ENCODE results near the gene JAZF1. TPM values are rescaled to one million over a fixed set of nuclear protein-coding genes. Genes with fewer than 3 reads are reported as not detected.

Gene JAZF1
- total and polyA plus RNA-seq, 2 experiments from 2014 or later: 13.8 to 19.6 TPM

GRCh38 chr7:28133872-28134271, 46.7 kb downstream of the JAZF1 start:
- H3F3A ChIP-seq (ENCODE audit: insufficient read depth): no peaks in the 10 kb centered on the region
- no peak overlapping the region for H3K4me3 ChIP-seq
- no peak for DNase-seq
- H3K4me1 ChIP-seq (ENCODE audit: insufficient read depth): peaks cover 21% of the 10 kb centered on the region
- no peaks in the 10 kb centered on the region for H3K9me2 ChIP-seq (ENCODE audit: insufficient read depth)
- H3K79me2 ChIP-seq (ENCODE audit: insufficient read depth): peaks cover 57% of the 10 kb centered on the region
- H3K27ac ChIP-seq: no peak overlapping the region
- H4K20me1 ChIP-seq (ENCODE audit: insufficient read depth): 0 out of 2 replicates have a peak, but pooled peaks cover 4% of the 10 kb centered on the region
- in situ Hi-C loops (cut with MboI): no loop called here
- no peaks in the 10 kb centered on the region for H3K9me3 ChIP-seq (ENCODE audit: low read depth)
- TF ChIP-seq EZH2phosphoT487 (IDR thresholded peaks at IDR 0.05; ENCODE audit: insufficient read depth, low read depth) (no peak), EZH2 (IDR thresholded peaks at IDR 0.05; ENCODE audit: insufficient read depth, poor library complexity, severe bottlenecking) (no peak)
- H3K36me3 ChIP-seq (ENCODE audit: low read depth): no peaks in the 10 kb centered on the region
- H3K27me3 ChIP-seq (replicated peaks; ENCODE audit: insufficient read depth): no peaks in the 10 kb centered on the region
- H2AFZ ChIP-seq: no peak overlapping the region
- H3K4me2 ChIP-seq (ENCODE audit: unreplicated experiment): no peak overlapping the region
- 96 to 100% methylated on average over 1 of the region's 1 CpG for WGBS, 2 experiments (ENCODE audit: low coverage in 1 of 2, low lambda C conversion rate in 2 of 2, missing lambda C conversion rate in 2 of 2)
- no peak overlapping the region for H3K9ac ChIP-seq

GRCh38 chr7:28132959-28133870, 47.4 kb downstream of the JAZF1 start:
- Histone ChIP-seq H3K4me2 (ENCODE audit: unreplicated experiment) (peak overlapping the region; percentile 13), H3K27me3 (replicated peaks; ENCODE audit: insufficient read depth) (no peaks in the 10 kb centered on the region)
- no peak for TF ChIP-seq EZH2phosphoT487 (IDR thresholded peaks at IDR 0.05; ENCODE audit: insufficient read depth, low read depth)
- no peak for TF ChIP-seq EZH2 (IDR thresholded peaks at IDR 0.05; ENCODE audit: insufficient read depth, poor library complexity, severe bottlenecking)

GRCh38 chr7:28130277-28130676, 50.3 kb downstream of the JAZF1 start:
- in situ Hi-C loops (cut with MboI): no loop called here
- TF ChIP-seq EZH2phosphoT487 (IDR thresholded peaks at IDR 0.05; ENCODE audit: insufficient read depth, low read depth) (no peak), EZH2 (IDR thresholded peaks at IDR 0.05; ENCODE audit: insufficient read depth, poor library complexity, severe bottlenecking) (no peak)
- Histone ChIP-seq H3K9ac (no peak overlapping the region), H3K9me2 (ENCODE audit: insufficient read depth) (no peaks in the 10 kb centered on the region), H3K4me3 (no peak overlapping the region), H3K79me2 (ENCODE audit: insufficient read depth) (peaks cover 70% of the 10 kb centered on the region), H3K4me1 (ENCODE audit: insufficient read depth) (peaks cover 41% of the 10 kb centered on the region), H3K27ac (no peak overlapping the region), H2AFZ (no peak overlapping the region), H3K4me2 (ENCODE audit: unreplicated experiment) (no peak overlapping the region), H3F3A (ENCODE audit: insufficient read depth) (no peaks in the 10 kb centered on the region), H4K20me1 (ENCODE audit: insufficient read depth) (0 out of 2 replicates have a peak, but pooled peaks cover 4% of the 10 kb centered on the region), H3K27me3 (replicated peaks; ENCODE audit: insufficient read depth) (no peaks in the 10 kb centered on the region), H3K9me3 (ENCODE audit: low read depth) (no peaks in the 10 kb centered on the region), H3K36me3 (ENCODE audit: low read depth) (no peaks in the 10 kb centered on the region)
- DNase-seq: peak; percentile 51
- WGBS, 2 experiments (ENCODE audit: low coverage in 1 of 2, low lambda C conversion rate in 2 of 2, missing lambda C conversion rate in 2 of 2): 54 to 58% methylated on average over 3 of the region's 3 CpGs

More at GRCh38 chr7:28132959-28133870, 47.4 kb downstream of the JAZF1 start:
- peaks cover 27% of the 10 kb centered on the region for H3K4me1 ChIP-seq (ENCODE audit: insufficient read depth)
- H3K9ac ChIP-seq: no peak overlapping the region
- no peak overlapping the region for H3K4me3 ChIP-seq
- no peak overlapping the region for H3K27ac ChIP-seq
- no peaks in the 10 kb centered on the region for H3K9me3 ChIP-seq (ENCODE audit: low read depth)
- H3F3A ChIP-seq (ENCODE audit: insufficient read depth): no peaks in the 10 kb centered on the region
- no peak overlapping the region for H2AFZ ChIP-seq
- H3K9me2 ChIP-seq (ENCODE audit: insufficient read depth): no peaks in the 10 kb centered on the region
- H3K79me2 ChIP-seq (ENCODE audit: insufficient read depth): peaks cover 57% of the 10 kb centered on the region
- in situ Hi-C loops (cut with MboI): no loop called here
- 86 to 94% methylated on average over 1 of the region's 1 CpG for WGBS, 2 experiments (ENCODE audit: low coverage in 1 of 2, low lambda C conversion rate in 2 of 2, missing lambda C conversion rate in 2 of 2)
- 0 out of 2 replicates have a peak, but pooled peaks cover 4% of the 10 kb centered on the region for H4K20me1 ChIP-seq (ENCODE audit: insufficient read depth)
- H3K36me3 ChIP-seq (ENCODE audit: low read depth): no peaks in the 10 kb centered on the region
- peak; percentile 38 for DNase-seq

GRCh38 chr7:28128608-28129007, 52.0 kb downstream of the JAZF1 start:
- Histone ChIP-seq H3K9me3 (ENCODE audit: low read depth) (no peaks in the 10 kb centered on the region), H3K9ac (no peak overlapping the region), H3K27me3 (replicated peaks; ENCODE audit: insufficient read depth) (no peaks in the 10 kb centered on the region), H4K20me1 (ENCODE audit: insufficient read depth) (peaks cover 4% of the 10 kb centered on the region; the same call in 1 of the 2 replicates), H3K79me2 (ENCODE audit: insufficient read depth) (peaks cover 70% of the 10 kb centered on the region), H3K4me1 (ENCODE audit: insufficient read depth) (peaks cover 43% of the 10 kb centered on the region), H3F3A (ENCODE audit: insufficient read depth) (no peaks in the 10 kb centered on the region), H3K27ac (no peak overlapping the region), H2AFZ (no peak overlapping the region), H3K36me3 (ENCODE audit: low read depth) (no peaks in the 10 kb centered on the region), H3K9me2 (ENCODE audit: insufficient read depth) (no peaks in the 10 kb centered on the region), H3K4me2 (ENCODE audit: unreplicated experiment) (peak overlapping the region; percentile 1), H3K4me3 (no peak overlapping the region)
- DNase-seq: peak; percentile 39
- in situ Hi-C loops (cut with MboI): no loop called here
- TF ChIP-seq EZH2phosphoT487 (IDR thresholded peaks at IDR 0.05; ENCODE audit: insufficient read depth, low read depth) (no peak), EZH2 (IDR thresholded peaks at IDR 0.05; ENCODE audit: insufficient read depth, poor library complexity, severe bottlenecking) (no peak)

Data from GM23248 (cell line).